ENCODE results near the gene FHOD1. TPM values are rescaled to one million over a fixed set of nuclear protein-coding genes. Genes with fewer than 3 reads are reported as not detected.

The FHOD1 gene
- total RNA-seq, 1 experiment from 2014 or later, result 37.2 TPM

GRCh38 chr16:67238806-67239470 lies 8.3 kb downstream of the FHOD1 start:
- H3K27me3 Mint-ChIP-seq (ENCODE audit: unreplicated experiment), result no peaks in the 10 kb centered on the region
- no TSS peak for BruUV-seq (replicated peaks)
- H3K36me3 Mint-ChIP-seq (ENCODE audit: insufficient read depth, unreplicated experiment), result peaks cover 42% of the 10 kb centered on the region
- no peak overlapping the region for H3K4me3 Mint-ChIP-seq (ENCODE audit: low read depth, unreplicated experiment)
- no peak for TF ChIP-seq CTCF (IDR thresholded peaks at IDR 0.05; ENCODE audit: unreplicated experiment)
- CTCF ChIA-PET, result no interaction called here
- intact Hi-C loops (cut with micrococcal nuclease; ENCODE audit: unreplicated experiment), result no loop called here
- peaks cover 23% of the 10 kb centered on the region for H3K4me1 Mint-ChIP-seq (ENCODE audit: low read depth, unreplicated experiment)
- no peaks in the 10 kb centered on the region for H3K9me3 Mint-ChIP-seq (ENCODE audit: low read depth, unreplicated experiment)
- DNase-seq, result no peak
- H3K27ac Mint-ChIP-seq (ENCODE audit: unreplicated experiment), result no peak overlapping the region

- H3K36me3 Mint-ChIP-seq (ENCODE audit: insufficient read depth, unreplicated experiment), result peaks cover 47% of the 10 kb centered on the region
These were observed 9.1 kb downstream of the FHOD1 start for GRCh38 chr16:67238278-67238575.

GRCh38 chr16:67237396-67238277 lies 9.6 kb downstream of the FHOD1 start:
- Mint-ChIP-seq H3K4me1 (ENCODE audit: low read depth, unreplicated experiment) (peaks cover 16% of the 10 kb centered on the region), H3K27me3 (ENCODE audit: unreplicated experiment) (no peaks in the 10 kb centered on the region), H3K27ac (ENCODE audit: unreplicated experiment) (no peak overlapping the region), H3K36me3 (ENCODE audit: insufficient read depth, unreplicated experiment) (peaks cover 51% of the 10 kb centered on the region), H3K4me3 (ENCODE audit: low read depth, unreplicated experiment) (no peak overlapping the region), H3K9me3 (ENCODE audit: low read depth, unreplicated experiment) (no peaks in the 10 kb centered on the region)
- intact Hi-C loops (cut with micrococcal nuclease; ENCODE audit: unreplicated experiment), result no loop called here
- no peak for DNase-seq
- CTCF ChIA-PET, result no interaction called here
- no TSS peak for BruUV-seq (replicated peaks)
- TF ChIP-seq CTCF (IDR thresholded peaks at IDR 0.05; ENCODE audit: unreplicated experiment), result no peak

More at GRCh38 chr16:67238278-67238575, 9.1 kb downstream of the FHOD1 start:
- Mint-ChIP-seq H3K9me3 (ENCODE audit: low read depth, unreplicated experiment) (no peaks in the 10 kb centered on the region), H3K4me3 (ENCODE audit: low read depth, unreplicated experiment) (no peak overlapping the region), H3K4me1 (ENCODE audit: low read depth, unreplicated experiment) (peaks cover 19% of the 10 kb centered on the region), H3K27me3 (ENCODE audit: unreplicated experiment) (no peaks in the 10 kb centered on the region), H3K27ac (ENCODE audit: unreplicated experiment) (no peak overlapping the region)
- CTCF ChIA-PET, result no interaction called here
- BruUV-seq (replicated peaks), result no TSS peak
- no peak for TF ChIP-seq CTCF (IDR thresholded peaks at IDR 0.05; ENCODE audit: unreplicated experiment)
- no peak for DNase-seq
- intact Hi-C loops (cut with micrococcal nuclease; ENCODE audit: unreplicated experiment), result no loop called here

DNA sequence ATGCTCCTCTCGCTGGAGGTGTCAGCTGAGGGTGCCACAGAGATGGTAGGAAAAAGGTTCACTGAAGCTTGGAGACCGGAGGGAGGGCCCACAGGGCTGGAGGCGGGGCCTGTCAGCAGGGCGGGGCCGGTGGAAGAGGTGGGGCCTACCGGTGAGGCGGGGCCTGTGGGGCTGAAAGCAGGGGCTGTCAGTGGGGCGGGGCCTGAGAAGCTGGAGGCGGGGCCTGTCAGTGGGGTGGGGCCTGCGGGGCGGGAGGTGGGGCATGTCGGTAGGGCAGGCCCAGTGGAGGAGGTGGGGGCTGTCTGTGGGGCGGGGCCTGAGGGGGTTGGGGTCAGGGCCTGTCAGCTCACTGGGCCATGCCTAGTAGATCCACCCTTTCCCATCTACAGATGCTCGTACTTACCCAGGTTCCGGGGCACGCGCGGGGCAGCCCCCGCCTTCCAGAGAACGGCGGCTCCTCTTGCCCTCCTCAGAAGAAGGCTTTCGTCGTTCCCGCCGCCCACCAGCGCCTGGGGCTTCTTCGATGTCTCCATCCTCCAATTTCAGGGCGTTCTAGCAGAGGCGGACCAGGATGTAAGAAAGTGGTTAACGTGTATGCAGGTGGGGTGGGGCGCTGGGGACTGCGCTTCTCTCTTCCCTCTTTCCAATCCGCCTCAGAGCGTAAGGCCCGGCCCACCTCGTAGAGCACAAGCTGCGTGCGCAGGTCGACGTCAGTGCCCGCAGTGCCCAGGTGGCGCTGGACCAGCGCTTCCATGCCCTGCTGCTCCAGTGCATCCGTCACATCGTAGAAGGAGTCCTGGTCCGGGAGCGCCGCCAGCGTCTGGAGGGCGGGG lies 10.5 kb downstream of the FHOD1 start:
- DNase-seq, result peak; percentile 67
- Mint-ChIP-seq H3K9me3 (ENCODE audit: low read depth, unreplicated experiment) (no peaks in the 10 kb centered on the region), H3K4me3 (ENCODE audit: low read depth, unreplicated experiment) (no peak overlapping the region), H3K36me3 (ENCODE audit: insufficient read depth, unreplicated experiment) (peaks cover 54% of the 10 kb centered on the region), H3K4me1 (ENCODE audit: low read depth, unreplicated experiment) (peaks cover 9% of the 10 kb centered on the region), H3K27ac (ENCODE audit: unreplicated experiment) (peak overlapping the region; percentile 51), H3K27me3 (ENCODE audit: unreplicated experiment) (no peaks in the 10 kb centered on the region)
- no TSS peak for BruUV-seq (replicated peaks)
- CTCF ChIA-PET, result interaction anchor here (0.6 to 1.7 kb wide), 2 partner anchors 10 to 82 kb away, joined by 4 read pairs; partner anchors contain the start of gene TMEM208
- intact Hi-C loops (cut with micrococcal nuclease; ENCODE audit: unreplicated experiment), result no loop called here
- TF ChIP-seq CTCF (IDR thresholded peaks at IDR 0.05; ENCODE audit: unreplicated experiment), result no peak
